Measurements from ENCODE around the gene ADAM21. TPM values are rescaled to one million over a fixed set of nuclear protein-coding genes. Genes with fewer than 3 reads are reported as not detected.

ADAM21 gene
- total RNA-seq: 0.14 and 0.55 TPM in 2 replicates

DNA sequence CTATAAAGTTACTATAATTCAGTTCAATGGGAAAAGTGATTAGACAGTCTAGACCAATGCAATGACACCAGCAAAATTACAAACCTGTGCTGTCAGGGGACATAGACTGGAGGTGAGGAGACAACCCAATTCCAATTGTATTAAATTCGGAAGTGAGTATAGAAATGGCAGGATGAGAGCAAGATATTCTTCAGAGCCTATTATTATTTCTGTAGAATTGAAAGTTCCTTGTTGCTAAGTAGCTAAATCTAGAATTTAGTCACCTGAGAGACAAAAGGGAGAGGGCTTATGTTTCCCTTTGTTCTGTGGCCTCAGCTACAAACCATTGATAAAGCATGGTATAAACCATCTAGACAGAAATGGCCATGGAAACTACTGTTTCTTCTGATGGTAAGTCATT lies at the start of gene ADAM21:
ADAM21 (plus strand) TSS at position 301 of the 400 bp plus-strand sequence. CDS start 5,326 bp downstream, outside the sequence.

DNA sequence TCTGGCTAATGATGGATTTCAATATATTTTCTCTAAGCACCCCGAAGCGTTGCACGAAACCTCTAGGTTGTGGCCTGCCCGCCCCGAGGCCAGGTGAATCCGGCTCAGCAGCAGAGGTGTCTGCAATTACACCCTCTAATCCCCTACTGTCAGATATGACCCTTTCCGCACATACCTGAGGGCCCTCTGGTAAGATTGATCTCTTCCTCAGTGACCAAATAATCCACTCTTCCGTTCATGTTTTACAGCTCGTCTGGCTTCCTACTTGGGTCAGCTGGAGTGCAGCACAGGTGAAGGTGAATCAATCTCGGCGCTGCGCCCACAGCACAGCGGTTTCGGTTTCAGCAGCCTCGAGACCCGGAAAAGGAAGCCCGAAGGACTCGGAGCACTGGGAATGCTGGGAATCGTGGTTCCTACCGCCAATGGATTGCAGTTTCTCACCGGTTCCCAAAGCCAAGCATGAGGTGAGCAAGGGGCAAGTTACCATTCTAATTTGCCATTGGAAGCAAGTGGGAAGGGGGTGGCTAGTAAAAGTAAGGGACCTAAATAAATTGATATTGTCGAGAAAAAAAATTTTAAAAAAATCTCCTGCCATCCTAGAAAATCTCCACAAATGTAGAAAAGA lies 35.1 kb upstream of the ADAM21 start, which contains the start of gene SYNJ2BP:
SYNJ2BP (minus strand) TSS at position 366 of the 625 bp plus-strand sequence; CDS start at position 239, 127 bp downstream.

Other genes starting within 250 kb of the ADAM21 start
- gene COX16, start 92.5 kb upstream of the ADAM21 start, total RNA-seq: 35.0 and 37.4 TPM in 2 replicates
- gene SYNJ2BP, start 35.1 kb upstream of the ADAM21 start, total RNA-seq: 12.2 and 12.9 TPM in 2 replicates
- gene ADAM20, start 82.8 kb downstream of the ADAM21 start, total RNA-seq: 0.71 and 1.3 TPM in 2 replicates
- 17.9 and 19.7 TPM in 2 replicates for gene MED6, start 148.5 kb downstream of the ADAM21 start, total RNA-seq
- gene TTC9, start 189.7 kb downstream of the ADAM21 start, total RNA-seq: under 0.01 TPM in 2 replicates

All from smooth muscle cell of bladder (primary cell).